Measurements from ENCODE around the gene P2RY8.
"Not testable (repeated sequence)": the region's sequence is repeated elsewhere in the genome, so short reads cannot be mapped to it uniquely, and the experiment has no call there.

P2RY8 gene

DNA sequence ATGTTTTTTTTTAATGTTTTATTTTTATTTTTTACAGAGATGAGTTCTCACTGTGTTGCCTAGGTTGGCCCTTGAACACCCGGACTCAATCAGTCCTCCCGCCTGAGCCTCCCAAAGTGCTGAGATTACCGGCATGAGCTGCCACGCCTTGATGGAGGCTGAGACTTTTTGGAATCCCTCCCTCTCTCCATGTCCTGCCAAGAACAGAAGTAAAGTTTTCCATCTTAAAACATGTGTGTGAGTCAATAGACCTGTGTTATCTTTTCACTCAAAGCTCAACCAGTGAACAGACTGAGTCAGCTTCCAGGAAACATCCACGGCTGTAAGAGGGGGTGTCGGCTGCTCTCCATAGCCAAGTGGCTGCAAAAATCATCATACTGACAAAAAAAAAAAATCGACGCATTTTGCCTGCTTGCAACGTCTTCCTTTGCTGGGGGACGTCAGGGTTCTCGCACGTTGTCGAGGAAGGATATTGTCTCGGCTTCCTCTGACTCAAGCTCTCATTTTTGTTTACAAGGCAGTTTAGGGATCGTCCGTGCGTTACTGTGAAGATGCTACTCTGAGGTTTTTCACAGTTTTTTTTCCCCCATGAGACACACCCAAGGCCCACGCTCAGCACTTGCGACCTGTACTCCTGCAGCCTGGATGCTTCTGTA lies 74.3 kb downstream of the P2RY8 start:
- peak; percentile 2 for DNase-seq

DNA sequence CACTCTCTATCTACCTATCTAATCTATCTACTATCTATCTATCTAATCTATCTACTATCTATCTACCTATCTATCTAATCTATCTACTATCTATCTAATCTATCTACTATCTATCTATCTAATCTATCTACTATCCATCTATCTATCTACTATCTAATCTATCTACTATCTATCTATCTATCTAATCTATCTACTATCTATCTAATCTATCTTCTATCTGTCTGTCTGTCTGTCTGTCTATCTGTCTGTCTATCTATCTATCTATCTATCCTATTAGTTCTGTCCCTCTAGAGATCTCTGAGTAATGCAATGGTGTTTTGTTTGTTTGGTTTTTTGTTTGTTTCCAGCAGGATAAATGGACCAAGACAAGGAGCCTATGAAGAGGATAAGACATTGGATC lies 74.9 kb downstream of the P2RY8 start:
- no peak for DNase-seq

DNA sequence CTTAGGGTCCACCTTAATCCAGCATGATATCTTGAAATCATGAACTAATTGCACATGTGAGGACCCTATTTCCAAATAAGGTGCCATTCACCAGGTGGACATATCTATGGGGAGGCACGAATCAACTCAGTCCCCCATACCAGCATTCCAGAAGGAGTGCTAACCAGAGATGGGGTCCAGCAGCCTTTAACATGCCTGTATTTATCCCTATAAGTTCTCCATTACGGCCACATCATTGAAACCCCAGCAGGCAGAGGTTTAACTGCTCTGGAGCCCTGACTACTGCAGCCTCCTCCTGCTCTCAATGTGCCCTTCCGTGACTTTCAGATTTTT lies 81.1 kb downstream of the P2RY8 start:
- no peak for DNase-seq

DNA sequence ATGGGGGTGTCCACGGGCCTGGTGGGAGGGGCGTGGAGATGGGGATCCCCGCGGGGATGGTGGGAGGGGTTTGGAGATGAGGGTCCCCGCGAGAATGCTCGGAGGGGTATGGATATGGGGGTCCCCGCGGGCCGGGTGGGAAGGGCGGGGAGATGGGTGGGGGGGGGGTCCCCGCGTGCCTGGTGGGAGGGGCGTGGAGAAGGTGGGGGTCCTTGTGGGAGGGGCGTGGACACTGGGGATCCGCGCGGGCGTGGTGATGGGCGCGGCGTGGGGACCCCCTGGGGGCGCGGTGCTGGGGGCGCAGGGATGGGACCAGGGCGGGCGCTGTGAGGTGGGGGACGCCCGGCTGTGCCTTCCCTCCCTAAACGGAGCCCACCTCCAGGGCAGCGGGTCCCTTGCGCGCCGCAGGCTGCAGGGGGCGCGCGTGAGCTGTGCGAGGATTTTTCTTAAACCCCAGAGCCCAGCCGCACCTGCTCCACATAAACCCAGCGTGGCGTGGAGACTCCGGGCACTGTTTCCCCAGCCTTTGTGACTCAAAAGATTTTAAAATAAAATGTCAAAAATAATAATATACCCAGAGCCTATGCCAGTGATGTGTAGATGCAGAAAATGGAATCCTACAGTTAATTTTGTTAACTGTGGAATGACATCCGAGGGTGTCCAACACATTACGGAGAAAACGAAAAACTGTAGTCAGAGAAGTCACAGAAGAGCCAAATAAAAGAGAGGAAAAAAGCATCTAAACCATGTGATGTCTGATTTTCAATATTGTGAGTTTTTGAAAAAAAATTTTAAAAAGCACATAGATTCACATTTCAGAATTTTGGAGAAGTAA lies 82.8 kb downstream of the P2RY8 start:
- DNase-seq: peak; percentile 92

DNA sequence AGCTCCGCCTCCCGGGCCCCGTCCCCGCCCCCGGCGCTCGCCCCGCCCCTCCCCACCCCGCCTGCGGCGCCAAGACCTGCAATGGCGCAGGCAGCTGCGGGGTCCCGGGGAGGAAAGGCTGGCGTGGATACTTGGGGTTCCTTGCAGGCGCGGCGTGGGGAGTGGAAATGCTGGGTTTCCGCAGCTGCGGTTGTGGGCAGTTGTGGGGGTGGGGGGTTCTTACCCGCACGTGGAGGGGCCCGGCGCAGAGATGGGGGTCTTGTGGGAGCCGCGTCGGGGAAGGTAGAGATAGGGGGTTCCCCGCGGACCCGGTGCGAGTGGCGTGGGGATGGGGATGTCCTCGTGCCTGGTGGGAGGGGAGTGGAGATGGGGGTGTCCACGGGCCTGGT lies 83.6 kb downstream of the P2RY8 start:
- DNase-seq: no peak

DNA sequence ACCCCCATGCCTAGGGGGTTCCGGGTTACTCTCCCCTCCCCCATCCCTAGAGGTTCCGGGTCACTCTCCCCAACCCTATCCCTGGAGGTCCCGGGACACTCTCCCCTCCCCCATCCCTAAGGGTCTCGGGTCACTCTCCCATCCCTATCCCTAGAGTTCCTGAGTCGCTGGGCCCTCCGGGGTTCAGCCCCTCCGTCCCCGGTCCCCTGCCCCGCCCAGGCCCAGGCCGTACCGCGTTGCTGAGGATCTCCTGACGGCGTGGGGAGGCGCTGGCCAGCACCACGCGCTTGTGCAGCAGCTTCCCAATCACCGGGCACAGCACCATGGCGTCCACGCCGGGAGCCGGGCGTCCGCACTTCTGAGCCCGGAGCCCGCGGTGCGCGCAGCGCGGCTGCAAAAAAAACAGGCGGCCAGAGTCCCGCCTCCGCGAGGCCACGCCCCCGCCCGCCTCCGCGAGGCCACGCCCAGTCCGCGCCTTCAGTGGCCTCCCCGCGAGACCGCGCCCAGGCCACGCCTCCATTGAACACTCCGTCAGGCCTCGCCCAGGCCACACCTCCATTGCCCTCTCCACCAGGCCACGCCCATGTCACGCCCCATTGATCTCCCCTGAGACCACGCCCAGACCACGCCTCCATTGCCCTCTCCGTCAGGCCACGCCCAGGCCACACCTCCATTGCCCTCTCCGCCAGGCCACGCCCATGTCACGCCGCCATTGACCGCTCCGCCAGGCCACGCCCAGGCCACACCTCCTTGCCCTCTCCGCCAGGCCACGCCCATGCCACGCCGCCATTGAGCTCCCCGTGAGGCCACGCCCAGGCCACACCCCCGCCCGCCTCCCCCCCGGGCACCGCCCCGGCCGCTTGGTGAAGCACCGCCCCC lies 84.2 kb downstream of the P2RY8 start, which contains the start of gene ASMTL:
Gene ASMTL (minus strand): TSS at position 394 of the 879 bp plus-strand sequence. CDS start 69 bp downstream, at position 325.
- DNase-seq: peak; percentile 98

DNA sequence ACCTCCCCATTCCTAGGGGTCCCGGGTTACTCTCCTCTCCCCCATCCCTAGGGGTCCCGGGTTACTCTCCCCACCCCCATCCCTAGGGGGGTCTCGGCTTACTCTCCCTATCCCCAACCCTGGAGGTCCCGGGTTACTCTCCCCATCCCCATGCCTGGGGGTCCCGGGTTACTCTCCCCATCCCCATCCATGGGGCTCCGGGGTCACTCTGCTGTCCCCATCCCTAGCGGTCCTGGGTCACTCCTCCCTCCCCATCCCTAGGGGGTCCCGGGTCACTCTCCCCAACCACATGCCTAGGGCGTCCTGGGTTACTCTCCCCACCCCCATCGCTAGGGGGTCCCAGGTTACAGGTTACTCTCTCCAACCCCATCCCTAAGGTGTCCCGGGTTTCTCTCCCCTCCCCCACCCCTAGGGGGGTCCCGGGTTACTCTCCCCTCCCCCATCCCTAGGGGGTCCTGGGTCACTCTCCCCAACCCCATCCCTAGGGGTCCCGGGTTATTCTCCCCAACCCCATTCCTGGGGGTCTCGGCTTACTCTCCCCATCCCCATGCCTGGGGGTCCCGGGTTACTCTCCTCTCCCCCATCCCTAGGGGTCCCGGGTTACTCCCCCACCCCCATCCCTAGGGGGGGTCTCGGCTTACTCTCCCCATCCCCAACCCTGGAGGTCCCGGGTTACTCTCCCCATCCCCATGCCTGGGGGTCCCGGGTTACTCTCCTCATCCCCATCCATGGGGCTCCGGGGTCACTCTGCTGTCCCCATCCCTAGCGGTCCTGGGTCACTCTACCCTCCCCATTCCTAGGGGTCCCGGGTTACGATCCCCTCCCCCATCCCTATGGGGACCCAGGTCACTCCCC lies 85.1 kb downstream of the P2RY8 start:
- DNase-seq: no peak

DNA sequence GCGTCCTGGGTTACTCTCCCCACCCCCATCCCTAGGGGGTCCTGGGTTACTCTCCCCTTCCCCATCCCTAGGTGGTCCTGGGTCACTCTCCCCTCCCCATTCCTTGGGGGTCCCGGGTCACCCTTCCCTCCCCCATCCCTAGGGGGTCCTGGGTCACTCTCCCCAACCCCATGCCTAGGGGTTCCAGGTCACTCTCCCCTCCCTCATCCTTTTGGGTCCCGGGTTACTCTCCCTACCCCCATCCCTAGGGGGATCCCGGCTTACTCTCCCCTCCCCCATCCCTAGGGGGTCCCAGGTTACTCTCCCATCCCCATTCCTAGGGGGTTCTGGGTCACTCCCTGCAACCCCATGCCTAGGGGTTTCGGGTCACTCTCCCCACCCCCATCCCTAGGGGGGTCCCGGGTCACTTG lies 85.7 kb downstream of the P2RY8 start:
- no peak for DNase-seq

DNA sequence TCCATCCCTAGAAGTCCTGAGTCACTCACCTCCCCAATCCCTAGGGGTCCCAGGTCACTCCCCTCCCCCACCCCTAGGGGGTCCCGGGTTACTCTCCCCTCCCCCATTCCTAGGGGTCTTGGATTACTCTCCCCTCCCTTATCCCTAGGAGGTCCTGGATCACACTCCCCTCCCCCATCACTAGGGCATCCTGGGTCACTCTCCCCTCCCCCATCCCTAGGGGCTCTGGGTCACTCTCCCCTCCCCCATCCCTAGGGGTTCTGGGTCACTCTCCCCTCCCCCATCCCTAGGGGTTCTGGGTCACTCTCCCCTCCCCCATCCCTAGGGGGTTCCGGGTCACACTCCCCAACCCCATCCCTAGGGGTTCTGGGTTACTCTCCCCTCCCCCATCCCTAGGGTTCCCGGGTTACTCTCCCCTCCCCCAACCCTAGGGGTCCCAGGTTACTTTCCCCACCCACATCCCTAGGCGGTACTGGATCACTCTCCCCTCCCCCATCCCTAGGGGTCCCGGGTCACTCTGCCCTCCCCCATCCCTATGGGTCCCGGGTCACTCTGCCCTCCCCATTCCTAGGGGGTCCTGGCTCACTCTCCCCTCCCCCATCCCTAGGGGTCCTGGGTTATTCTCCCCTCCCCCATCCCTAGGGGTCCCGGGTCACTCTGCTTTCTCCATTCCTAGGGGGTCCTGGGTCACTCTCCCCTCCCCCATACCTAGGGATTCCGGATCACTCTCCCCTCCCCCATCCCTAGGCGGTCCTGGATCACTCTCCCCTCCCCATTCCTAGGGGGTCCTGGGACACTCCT lies 86.4 kb downstream of the P2RY8 start:
- DNase-seq: no peak

DNA sequence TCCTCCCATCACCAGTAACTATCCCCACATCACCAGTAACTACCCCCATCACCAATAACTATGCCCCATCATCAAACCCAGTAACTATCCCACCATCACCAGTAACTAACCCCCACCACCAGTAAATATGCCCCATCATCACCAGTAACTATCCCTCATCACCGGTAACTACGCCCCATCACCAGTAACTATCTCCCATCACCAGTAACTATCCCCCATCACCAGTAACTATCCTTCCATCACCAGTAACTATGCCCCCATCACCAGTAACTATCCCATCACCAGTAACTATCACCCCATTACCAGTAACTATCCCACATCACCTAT lies 87.2 kb downstream of the P2RY8 start:
- no peak for DNase-seq

DNA sequence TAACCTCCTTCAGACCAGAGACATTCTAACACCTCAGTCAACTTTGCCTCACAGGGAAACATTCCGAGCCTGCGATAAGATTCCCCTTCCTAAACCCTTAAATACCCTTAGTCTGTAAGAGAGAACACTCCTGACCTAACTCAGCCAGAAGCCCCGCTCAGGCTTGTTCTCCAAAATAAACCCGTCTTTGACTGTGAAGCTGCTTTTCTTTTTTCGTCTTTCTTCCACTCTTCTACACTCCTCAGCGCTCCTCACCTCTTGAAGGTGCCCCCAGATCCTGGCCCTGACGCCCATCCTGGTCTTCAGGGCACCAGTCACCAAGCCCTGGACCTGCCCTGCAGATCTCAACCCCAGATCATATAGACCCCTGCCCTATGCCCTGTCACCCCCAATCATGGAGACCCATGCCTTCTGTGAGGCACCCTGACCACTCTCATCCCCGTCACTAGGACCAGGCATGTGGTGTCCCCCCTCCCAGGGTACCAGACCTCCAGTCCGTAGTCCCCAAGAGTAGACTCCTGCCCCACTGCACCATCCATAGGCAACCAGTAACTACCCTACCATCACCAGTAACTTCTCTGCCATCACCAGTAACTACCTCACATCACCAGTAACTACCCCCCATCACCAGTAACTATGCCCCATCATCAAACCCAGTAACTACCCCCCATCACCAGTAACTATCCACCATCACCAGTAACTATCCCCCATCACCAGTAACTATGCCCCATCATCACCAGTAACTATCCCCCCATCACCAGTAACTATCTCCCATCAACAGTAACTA lies 87.8 kb downstream of the P2RY8 start:
- no peak for DNase-seq

DNA sequence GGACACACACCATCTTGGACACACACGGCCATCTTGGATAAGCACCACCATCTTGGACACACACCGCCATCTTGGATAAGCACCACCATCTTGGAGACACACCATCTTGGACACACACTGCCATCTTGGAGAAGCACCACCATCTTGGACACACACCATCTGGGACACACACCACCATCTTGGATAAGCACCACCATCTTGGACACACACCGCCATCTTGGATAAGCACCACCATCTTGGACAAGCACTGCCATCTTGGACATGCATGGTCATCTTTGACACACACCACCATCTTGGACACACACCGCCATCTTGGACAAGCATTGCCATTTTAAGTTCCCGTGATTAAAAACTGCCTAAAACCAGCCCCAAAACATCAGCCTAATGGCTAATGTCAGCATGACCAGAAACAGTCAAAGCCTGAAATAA lies 88.4 kb downstream of the P2RY8 start:
- not testable (repeated sequence) for DNase-seq

DNA sequence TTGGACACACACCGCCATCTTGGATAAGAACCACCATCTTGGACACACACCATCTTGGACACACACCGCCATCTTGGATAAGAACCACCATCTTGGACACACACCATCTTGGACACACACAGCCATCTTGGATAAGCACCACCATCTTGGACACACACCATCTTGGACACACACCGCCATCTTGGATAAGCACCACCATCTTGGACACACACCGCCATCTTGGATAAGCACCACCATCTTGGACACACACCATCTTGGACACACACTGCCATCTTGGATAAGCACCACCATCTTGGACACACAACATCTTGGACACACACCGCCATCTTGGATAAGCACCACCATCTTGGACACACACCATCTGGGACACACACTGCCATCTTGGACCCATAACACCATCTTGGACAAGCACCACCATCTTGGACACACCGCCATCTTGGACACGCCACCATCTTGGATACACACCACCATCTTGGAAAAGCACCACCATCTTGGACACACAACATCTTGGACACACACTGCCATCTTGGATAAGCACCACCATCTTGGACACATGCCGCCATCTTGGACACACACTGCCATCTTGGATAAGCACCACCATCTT lies 88.9 kb downstream of the P2RY8 start:
- not testable (repeated sequence) for DNase-seq

DNA sequence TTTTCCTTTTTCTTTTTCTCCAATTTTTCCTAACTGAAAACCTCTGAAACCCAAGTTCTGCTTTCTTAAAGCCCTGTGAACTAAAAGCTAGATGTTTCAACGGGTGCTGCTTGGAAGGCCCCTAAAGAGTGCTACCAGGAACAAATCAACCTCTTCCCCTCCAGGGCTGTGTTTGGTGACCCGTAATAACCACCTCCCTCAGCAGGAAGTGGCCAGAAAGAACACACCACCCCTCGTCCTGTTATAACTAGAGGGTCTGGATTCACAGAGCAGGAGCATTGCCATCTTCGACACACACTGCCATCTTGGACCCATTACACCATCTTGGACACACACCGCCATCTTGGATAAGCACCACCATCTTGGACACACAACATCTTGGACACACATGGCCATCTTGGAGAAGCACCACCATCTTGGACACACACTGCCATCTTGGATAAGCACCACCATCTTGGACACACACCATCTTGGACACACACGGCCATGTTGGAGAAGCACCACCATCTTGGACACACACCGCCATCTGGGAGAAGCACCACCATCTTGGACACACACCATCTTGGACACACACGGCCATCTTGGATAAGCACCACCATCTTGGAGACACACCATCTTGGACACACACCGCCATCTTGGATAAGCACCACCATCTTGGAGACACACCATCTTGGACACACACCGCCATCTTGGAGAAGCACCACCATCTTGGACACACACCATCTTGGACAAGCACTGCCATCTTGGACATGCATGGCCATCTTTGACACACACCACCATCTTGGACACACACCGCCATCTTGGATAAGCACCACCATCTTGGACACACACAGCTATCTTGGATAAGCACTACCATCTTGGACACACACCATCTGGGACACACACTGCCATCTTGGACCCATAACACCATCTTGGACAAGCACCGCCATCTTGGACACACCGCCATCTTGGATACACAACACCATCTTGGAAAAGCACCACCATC lies 89.7 kb downstream of the P2RY8 start:
- not testable (repeated sequence) for DNase-seq

DNA sequence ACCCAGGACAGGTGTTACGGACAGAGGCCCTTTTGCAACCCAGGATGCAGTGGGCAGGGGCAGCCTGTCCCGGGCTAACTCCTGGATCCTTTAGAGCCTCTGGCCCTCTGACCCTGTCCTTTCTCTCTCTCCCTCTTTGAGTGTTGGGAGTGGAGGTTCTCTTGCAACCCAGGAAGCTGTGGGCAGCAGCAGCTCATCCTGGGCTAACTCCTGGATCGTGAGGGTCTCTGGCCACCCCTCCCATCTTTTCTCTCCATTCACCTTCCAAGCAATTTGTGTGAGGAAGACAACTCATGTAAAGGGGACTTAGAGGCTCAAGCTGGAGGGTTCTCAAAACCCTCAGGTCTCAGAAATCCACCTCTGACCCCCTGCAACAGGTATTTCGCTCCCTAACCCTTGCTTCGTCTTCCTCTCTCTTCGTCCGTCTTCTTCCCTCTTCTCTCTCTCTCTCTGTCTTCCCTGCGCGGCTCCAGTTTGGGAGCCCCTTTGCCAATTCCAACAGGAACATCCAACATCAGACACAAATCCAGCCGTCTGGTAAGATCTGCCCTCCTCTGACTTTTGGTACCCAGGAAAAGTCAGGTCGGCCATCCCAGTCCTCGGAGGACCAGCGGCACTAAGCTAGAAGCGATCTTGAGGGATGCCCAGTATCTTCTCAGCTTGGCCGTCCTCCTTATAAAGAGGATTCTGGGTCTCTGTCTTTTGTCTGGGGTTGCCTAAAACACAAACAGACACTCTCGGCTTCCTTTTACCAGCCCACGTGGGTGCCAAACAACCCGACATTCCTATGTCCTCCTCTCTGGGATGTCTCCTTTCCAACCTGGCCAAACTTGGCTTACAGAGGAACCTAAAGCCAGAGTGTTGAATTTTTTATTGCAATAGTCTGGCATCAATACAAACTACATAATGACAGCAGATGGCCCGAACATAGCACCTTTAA lies 92.2 kb downstream of the P2RY8 start:
- no peak for DNase-seq

DNA sequence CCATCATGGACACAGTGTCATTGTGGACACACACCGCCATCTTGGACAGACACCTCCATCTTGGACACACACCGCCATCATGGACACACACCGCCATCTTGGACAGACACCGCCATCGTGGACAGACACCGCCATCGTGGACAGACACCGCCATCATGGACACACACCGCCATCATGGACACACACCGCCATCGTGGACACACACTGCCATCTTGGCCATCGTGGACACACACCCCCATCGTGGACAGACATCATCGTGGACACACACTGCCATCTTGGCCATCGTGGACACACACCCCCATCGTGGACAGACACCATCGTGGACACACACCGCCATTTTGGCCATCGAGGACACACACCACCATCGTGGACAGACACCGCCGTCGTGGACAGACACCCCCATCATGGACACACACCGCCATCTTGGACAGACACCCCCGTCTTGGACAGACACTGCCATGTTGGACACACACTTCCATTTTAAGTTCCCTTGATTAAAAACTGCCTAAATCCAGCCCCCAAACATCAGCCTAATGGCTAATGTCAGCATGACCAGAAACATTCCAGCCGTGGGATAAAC lies 93.4 kb downstream of the P2RY8 start:
- DNase-seq: no peak

DNA sequence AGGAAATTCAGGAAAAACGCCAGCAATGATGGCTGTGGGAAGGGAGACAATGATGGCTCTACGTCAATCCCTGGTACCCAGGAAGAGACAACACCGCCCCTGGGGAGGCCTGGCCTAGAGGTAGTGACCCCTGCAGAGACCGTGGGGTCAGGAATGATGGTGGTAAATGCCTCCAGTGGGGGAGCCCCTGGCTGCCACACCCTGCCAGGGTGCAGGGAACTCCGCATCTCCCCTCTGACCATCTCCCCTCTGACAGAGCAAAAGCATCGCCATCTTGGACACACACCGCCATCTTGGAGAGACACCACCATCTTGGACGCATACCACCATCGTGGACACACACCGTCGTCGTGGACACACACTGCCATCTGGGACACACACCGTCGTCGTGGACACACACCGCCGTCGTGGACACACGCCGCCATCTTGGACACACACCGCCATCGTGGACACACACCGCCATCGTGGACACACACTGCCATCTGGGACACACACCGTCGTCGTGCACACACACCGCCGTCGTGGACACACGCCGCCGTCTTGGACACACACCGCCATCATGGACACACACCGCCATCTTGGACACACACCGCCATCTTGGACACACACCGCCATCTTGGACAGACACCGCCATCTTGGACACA lies 94.1 kb downstream of the P2RY8 start:
- DNase-seq: no peak
